NCI-H226 (cell line): Measurements from ENCODE around the gene TTPAL.
"Not testable (repeated sequence)": the region's sequence is repeated elsewhere in the genome, so short reads cannot be mapped to it uniquely, and the experiment has no call there.

Source experiments
- DNase-seq: peaks from one replicate; pipeline ENCODE4 v3.0.0-alpha.2; 2015

The TTPAL gene

DNA sequence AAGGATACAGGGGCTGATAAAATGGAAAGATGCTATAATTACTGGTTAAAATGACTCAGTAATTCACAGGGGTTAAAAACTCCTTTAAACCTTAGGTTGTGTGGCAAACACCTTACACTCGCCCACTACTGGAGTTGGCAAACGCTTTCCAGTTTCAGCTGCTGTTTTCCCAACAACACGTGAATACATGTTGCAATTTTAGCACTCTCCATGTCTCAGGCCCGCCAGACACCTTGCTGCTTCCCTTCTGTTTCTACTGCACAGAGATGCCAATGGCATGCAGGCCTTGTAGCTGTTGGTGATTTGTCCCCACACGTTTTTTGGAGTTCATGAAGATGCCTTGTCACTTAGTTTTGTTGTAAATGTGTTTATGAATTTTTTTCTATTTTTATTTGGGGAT lies 5.3 kb upstream of the TTPAL start:
- no peak for DNase-seq

DNA sequence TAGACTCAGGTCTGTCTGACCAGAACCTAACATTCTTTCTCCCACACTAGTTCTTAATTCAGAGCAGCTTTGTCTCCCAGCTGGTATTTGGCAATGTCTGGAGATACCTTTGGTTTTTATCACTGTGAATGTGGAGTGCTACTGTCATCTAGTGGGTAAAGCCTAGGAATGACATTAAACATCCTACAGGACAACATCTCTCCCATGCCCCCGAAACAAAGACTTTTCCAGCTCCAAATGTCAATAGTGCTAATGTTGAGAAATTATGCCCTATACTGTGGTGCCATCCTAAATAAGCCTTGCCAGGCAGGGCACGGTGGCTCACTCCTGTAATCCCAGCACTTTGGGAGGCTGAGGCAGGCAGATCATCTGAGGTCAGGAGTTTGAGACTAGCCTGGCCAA lies 4.2 kb upstream of the TTPAL start:
- no peak for DNase-seq

DNA sequence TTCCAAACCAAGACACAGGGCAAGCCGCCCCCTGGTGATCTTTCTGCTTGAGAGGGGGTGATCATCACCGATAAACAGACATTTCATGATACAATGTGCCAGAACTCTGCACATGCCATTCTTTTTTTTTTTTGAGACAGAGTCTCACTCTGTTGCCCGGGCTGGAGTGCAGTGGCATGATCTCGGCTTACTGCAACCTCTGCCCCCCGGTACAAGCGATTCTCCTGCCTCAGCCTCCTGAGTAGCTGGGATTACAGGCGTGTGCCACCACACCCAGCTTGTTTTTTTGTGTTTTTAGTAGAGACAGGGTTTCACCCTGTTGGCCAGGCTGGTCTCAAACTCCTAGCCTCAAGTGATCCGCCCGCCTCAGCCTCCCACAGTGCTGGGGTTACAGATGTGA lies 3.4 kb upstream of the TTPAL start:
- DNase-seq = not testable (repeated sequence)

DNA sequence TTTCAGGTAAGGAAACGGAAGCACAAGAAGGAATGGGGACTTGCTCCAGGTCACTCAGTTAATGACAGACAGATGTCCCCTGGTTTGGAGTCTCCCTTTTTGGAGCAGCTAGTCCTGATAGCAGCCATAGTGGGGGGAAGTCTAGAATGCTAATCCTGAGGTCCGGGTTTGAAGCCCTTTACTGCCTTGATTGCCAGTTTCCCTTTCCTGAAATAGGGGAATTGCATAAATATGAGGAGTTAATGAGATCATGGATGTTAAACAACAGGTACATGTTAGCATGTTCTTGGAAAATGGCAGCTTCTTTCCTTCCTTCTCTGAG lies 341 bp upstream of the TTPAL start:
- no peak for DNase-seq

DNA sequence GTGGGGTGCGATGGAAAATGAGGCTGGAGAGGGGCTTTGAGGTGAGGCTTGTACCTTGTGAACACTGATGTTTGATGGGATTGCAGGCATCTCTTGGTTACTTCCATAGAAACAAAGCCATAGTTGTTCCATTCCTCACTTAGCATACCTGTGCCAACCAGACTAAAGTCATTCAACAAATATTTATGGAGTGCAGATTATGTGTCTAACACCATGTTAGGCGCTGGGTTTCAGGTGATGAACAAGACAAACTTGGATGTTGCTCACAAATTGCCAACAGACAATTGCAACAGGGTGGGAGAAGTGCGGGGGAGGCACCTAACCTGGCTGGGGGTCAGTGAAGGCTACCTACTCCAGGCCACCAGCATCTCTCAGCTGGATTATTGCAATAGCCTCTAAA lies 1.5 kb downstream of the TTPAL start:
- DNase-seq = peak; percentile 30

DNA sequence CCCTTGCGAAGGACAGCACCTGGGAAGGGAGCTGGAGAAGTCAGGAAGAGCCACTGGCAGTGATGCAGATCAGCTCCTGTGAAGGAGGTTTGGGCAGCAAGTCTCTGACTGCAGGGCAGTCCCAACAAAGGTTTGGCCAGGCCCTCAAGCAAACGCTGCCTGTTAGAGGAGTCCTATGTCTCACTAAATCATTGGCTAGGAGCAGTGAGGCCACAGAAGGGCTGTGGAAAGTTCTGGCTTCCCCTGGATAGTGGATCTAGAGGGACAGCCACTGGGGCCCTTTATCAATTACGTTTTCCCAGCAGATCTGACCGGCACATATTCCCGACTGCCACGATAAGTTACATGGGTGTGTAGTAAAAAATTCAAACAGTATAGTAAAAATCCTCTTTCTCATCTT lies 2.5 kb downstream of the TTPAL start:
- no peak for DNase-seq

DNA sequence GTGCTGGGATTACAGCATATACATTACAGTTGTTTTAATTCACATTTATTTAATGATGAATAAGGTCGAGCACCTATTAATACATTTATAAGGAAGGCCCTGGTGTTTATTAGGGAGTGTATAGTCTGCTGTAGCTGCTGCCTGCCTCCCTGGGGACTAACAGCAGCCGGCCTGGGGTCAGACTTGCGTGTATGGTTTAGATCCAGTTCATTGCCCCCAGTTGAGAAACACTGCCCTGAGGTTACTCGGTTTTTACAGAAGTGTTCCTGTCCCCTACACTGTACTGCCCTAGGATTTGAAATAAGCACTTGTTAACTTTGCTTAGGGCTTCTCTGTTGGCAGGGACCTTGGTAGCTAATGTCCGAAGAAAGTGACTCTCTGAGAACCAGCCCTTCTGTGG lies 4.0 kb downstream of the TTPAL start:
- DNase-seq = no peak

DNA sequence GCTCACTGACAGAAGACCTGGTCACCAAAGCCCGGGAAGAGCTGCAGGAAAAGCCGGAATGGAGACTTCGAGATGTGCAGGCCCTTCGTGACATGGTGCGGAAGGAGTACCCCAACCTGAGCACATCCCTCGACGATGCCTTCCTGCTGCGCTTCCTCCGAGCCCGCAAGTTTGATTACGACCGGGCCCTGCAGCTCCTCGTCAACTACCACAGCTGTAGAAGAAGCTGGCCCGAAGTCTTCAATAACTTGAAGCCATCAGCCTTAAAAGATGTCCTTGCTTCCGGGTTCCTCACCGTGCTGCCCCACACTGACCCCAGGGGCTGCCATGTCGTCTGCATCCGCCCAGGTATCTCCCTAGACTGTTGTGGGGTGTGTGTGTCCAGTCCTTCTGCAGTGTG lies 4.4 kb downstream of the TTPAL start:
- no peak for DNase-seq

DNA sequence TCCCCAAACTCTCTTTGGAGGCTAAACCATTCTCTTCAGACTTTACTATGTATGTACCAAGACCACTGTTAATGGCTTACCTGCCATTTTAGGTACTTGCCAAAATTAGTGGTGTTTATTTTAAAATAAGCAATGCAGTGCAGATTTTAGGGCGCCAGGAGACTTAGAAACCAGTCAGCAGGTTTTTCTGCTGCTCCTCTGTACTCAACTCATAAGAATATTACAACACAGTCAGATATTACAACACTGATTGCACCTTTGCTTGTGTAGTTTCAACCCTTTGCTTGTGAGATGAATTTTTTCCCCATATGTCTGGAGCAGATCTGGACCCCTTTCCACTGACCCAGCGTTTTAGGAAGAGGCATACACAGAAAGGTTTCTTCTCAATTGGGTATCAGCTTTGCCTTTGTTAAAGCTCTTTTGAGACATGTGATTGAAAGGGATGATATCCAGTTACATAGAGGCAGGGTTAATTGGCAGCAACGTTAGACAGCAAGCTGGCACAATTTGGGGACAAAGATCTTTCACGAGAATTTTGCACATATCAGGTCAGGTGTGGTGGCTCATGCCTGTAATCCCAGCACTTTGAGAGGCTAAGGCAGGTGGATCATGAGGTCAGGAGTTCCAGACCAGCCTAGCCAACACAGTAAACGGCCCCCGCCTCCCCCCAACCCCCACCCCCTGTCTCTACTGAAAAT lies 6.2 kb downstream of the TTPAL start:
- no peak for DNase-seq

DNA sequence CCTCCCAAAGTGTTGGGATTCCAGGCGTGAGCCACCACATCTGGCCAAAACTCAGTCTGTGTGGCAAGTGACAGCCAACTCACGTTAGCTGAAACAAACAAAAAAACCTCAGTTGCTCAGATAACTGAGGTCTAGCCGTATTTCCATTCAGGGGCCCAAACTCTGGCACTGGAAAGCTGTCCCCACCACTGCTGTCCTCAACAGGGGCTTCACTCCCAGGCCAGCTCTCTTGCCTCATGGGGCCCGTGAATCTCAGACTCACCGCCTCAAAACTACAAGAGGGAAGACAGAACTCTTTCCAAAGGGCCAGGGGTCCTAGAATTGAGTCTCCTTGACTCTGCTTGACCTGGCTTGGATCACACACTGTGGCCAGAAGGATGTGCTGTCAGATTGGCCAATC lies 7.4 kb downstream of the TTPAL start:
- no peak for DNase-seq

DNA sequence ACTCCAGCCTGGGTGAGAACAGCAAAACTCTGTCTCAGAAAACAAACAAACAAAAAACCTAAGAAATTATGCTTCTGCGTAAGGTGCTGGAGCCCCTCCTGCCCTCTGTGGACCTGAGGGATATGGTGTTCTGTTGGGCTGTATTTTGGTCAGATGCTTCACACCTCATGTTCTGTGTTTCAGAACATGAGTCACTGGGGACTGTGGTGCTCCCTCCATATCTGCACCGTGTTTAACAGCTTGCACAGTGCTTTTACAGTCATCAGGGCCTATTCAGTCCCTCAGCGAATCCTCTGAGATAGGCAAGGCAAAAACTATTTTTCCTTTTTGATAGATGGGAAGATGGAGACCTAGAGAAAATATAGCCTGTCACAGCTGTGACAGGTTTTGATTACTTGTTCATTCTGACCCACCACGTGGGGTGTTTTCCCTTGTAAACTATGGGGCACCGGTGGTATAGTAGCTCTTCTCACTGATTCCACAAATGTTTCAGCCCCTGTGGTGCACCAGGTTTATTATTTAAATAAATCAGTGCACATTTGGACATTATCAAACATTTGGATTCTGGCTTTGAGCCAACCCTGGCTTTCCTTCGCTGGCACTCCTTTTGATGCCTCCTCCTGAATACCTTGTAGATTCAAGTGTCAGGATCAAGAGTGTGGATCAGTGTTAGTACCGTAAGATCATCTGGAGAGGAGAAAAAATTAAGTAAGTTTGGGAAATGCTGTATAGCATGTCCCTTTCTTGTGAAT lies 9.6 kb downstream of the TTPAL start:
- no peak for DNase-seq

DNA sequence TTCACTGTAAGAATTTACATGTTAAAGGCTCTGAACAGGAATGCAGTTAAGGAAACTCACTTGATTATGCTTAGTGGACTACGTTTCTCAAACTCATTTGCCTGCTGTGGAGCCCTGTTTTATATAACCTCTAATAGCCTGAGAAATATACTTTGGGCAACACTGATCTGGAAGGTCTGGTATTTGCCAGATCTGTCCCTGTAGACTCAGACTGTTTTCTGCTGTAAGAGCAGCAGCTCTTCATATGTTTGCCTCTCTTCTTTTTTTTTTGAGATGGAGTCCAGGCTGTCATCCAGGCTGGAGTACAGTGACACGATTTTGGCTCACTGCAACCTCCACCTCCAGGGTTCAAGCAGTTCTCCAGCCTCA lies 10.1 kb downstream of the TTPAL start:
- no peak for DNase-seq

DNA sequence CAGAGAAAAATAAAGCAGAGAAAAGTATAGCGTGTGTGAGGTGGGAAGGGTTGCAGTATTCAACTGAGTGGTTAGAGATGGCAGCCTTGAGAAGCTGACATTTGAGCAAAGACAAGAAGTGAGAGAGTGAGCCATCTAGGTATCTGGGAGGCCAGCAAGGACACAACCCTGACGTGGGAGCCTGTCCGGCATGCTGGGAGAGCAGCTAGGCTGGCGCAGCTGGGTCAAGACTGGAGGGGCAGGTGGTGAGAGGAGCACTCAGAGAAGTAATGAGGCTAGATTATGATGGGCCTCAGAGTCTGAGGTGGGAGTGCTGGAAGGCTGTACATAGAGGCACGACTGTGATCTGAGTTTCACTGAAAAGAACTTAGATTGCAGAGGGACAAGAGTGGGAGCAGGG lies 12.9 kb downstream of the TTPAL start:
- DNase-seq = no peak

DNA sequence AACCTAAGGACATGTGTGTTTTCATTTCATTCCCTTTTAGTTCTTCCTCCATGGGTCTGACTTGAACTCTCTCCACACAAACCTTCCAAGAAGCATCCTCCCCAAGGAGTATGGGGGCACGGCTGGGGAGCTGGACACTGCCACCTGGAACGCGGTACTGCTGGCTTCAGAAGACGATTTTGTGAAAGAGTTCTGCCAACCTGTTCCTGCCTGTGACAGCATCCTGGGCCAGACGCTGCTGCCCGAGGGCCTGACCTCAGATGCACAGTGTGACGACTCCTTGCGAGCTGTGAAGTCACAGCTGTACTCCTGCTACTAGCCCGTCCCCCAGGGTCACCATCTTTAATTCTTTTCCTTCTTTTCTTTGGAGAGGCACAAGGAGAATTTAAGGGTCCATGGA lies 13.5 kb downstream of the TTPAL start:
- DNase-seq = no peak

DNA sequence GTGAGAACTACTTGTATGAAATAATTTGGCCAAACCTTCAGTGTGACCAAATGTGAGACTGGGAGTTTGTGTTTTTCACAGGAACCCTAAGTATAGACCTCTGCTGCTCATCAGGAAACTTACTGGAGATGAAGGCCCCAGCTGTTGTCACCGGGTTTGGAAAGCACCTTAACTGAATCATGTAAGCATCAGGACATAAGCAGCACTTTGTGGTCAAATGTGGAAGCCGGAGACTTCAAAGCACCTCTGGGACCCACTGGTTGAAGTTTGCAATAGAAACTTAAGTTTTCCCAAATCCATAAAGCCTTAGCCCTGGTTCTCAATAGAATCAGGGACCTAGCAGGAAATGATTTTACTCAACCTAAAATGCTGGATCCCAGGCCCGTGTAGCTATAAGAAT lies 14.3 kb downstream of the TTPAL start:
- no peak for DNase-seq

DNA sequence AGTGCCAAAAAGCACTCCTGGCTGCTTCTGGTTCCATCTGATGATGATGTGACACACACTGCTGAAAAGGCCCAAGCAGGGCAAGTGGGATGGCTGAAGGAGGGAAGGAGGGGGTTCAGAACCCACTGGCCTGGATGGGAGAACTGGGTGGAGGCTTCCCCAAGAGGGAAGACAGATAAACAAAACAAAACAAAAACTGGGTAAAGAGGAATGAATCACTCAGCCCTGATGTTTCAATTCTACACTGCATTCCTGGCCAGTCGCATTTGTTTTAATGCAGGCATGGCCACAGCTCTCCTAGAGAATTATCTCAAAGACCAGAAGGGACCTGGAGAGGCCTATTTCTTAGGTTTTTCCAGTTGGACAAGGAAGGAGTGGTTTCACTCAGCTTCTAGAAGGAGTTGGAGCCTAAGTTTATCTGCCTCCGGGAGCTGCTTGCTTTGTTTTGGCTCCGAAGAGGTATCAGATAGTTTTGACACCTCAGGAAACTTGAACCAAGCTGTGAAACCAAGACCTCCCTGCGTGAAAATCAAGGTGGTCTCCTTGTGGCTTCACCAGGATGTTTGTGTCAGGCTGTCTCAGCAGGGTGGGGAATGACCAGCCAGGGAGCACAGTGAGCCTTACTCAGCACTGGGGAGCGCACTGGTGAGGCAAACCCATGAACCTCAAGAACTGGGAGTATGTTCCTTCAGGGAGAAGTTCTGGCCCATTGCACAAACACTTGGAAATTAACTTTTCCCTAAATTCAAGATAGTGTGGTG lies 16.1 kb downstream of the TTPAL start:
- no peak for DNase-seq

DNA sequence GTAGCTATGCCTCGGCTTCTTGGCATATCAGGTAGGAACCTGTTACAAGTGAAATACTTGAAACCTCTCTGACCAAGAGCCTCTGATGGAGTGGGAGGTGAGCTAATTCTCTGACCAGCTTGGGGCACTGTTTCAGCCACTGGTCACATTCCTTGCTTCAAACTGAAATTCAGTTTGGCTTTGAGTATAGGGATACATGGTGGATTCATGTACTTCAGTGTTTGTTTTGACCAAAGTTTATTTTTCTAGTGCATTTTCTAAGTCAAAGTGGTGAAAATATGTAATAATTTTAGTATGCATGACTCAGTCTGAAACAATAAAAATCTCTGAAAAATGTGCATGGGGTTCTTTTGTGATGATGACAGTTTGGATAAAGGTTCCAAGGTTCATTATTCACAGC lies 18.6 kb downstream of the TTPAL start:
- peak; percentile 22 for DNase-seq

DNA sequence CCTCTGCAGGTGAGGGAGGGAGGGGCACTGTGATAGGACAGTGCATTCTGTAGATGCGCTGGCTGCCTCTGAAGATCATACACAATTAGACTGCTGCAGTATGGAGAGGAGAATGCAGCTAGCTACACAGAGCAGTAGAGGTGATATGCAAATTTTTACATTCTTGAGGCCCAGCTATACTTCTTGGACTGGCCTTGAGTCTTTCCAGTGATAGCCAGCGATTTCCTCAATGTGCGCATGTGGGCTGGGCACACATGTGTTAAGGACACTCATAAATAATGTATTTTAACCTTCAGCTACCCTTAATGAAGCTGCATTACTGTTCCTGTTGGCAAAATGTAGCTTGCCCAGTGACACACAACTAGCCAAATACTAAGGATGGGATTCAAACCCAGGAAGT lies 19.0 kb downstream of the TTPAL start:
- no peak for DNase-seq

DNA sequence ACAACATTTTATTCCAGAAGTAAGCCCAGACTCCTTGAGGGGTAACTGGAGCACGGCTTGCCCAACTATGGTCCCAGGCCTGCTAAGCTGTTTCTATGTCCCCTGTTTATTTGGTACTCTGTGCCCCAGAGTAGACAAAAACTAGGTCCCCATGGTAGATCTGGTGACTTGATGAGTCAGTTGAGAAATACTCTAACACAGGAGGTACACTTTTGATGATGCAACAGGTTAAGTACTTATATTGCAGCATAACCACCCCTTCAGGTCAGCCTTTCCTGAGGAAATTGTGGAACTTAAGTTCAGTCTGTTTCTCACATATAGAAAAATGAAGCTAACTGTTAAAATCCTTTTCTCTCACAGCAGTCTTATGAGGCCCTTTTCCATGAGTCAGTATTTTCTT lies 19.6 kb downstream of the TTPAL start:
- DNase-seq = peak; percentile 61

DNA sequence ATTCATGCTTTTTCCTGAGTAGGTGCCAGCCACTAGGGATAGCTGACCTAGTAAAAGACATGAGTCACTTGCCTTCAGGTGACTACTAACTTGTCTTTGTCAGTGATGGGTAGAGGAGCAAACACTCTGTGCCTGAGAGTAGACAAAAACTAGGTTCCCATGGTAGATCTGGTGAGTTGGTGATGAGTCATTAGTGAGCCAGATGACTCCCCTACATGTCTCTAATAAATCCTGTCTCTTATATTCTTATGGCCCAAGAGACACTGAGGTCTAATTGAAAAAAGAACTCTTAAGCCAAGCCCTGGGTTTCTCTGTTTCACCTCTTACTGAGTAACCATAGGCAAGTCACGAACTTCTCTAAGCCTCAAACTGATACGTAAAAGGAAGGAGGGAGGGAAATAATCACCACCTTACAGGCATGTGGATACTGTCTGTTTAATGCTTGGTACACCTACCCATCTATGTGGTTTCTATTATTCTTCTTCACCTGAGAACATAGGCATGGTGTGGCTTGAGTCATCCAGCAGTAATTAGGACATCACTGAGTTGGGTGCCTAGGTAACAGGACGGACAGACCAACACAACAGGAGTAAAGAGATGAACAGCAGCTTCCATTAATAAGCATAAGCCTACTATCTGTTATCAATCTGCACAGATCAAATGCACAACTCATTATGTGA lies 20.3 kb downstream of the TTPAL start:
- peak; percentile 94 for DNase-seq

DNA sequence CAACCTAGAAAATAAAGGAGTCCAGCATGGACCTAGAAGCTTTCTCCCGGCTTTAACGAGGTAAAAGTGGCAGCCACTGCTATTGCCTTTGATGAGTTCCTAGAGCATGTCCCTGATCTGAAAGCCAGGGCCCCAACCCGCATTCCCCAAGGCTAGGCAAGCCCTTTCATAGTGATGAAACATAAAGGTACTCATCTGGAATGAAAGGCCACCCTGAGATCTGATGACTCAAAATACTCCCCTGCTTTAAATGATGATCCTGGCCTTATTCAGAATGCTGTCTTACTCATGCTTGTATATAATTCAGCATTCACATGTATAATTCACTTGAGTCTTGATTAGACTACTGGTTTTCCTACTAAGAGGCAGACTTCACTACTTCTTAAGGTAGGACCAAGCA lies 21.3 kb downstream of the TTPAL start:
- peak; percentile 87 for DNase-seq

DNA sequence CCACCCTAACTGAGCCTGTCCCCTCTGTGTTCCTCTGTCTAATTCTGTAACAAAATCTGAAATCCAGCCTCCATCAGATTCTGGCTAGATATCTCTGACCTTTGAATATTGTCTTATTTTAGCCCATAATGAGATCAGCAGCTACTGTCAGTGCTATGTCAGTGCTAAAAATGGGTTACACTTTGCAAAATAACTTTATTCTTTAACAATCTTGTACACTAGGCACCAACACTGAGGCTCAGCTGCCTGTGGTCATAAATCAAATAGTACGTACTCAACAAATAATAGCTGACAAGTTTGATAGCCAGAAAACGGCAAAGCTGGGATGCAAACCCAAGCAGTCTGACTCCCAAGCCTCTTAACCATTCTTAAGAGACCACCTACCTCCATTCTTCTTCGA lies 22.1 kb downstream of the TTPAL start:
- no peak for DNase-seq

DNA sequence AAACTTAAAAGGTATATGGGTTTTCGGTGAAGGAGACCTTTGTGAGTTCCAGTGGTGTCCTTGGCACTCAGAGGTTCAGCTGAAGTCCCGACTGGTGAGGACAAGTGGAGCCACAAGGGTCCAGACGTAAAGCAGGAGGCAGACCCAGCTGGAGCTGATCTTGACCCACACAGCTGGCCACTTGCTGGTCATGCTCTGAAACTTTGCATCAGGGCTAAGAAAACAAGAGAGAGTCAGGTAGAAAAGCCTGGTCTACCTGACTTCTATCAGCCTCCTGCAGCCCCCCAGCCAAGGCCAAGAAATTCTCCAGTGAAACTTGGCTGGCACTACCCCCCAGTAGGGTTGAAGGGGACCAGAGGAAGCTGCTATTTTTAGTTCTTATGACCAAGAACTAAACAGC lies 24.5 kb downstream of the TTPAL start:
- no peak for DNase-seq

DNA sequence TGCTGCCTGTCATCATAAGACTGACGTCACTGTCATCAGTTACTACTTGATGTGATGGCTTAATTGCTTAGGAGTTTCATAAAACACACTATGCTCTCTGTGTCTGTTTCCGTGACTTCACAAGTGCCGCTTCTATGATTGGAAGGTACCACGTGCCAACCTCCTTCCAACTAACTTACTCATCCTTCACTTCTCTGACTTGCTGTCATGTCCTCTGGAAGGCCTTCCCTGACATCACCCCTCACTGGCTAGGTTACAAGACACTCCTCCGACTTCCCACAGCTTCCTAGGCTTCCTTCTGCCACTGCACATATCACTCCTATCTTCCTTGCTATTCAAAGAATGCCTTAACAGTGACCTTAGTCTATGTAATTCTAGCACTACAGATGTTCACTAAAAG lies 25.8 kb downstream of the TTPAL start:
- DNase-seq = peak; percentile 98
